Smooth muscle cell (in vitro differentiated cells): ENCODE results near the gene IP6K1. TPM values are rescaled to one million over a fixed set of nuclear protein-coding genes. Genes with fewer than 3 reads are reported as not detected.
"Not testable (repeated sequence)": the region's sequence is repeated elsewhere in the genome, so short reads cannot be mapped to it uniquely, and the experiment has no call there.

Experiments used
- DNase-seq: peaks from one replicate; lab custom pipeline; 2025; ENCODE audit not compliant: unreplicated experiment; lab: John Stamatoyannopoulos, UW
- H2AFZ ChIP-seq: fragments of 200-600 bp; sonication (generic); 2 replicates; pipeline ENCODE4 v1.6.0; 2016; ENCODE audit warnings: antibody characterized with exemption, low read depth, mild to moderate bottlenecking
- H3F3A ChIP-seq: fragments of 200-600 bp; sonication (generic); 2 replicates; pipeline ENCODE4 v1.6.0; 2017; ENCODE audit warnings: antibody characterized with exemption, low read depth
- H3K27ac ChIP-seq: fragments of 200-600 bp; sonication (generic); 2 replicates; pipeline ENCODE4 v1.5.1; 2016; ENCODE audit warnings: low read depth, mild to moderate bottlenecking
- H3K27me3 ChIP-seq: fragments of 200-600 bp; sonication (generic); 2 replicates; pipeline ENCODE4 v1.6.1; 2016; ENCODE audit warnings: low read depth, mild to moderate bottlenecking
- H3K36me3 ChIP-seq: fragments of 200-600 bp; sonication (generic); 2 replicates; pipeline ENCODE4 v1.5.1; 2016; ENCODE audit warnings: low read depth
- H3K4me1 ChIP-seq: fragments of 200-600 bp; sonication (generic); 2 replicates; pipeline ENCODE4 v1.5.1; 2016; ENCODE audit warnings: low read depth
- H3K4me2 ChIP-seq: fragments of 200-600 bp; sonication (generic); 2 replicates; pipeline ENCODE4 v1.6.0; 2016; ENCODE audit warnings: mild to moderate bottlenecking
- H3K4me3 ChIP-seq: fragments of 200-600 bp; sonication (generic); 2 replicates; pipeline ENCODE4 v1.5.1; 2016; ENCODE audit warnings: mild to moderate bottlenecking
- H3K79me2 ChIP-seq: fragments of 200-600 bp; sonication (generic); 2 replicates; pipeline ENCODE4 v1.6.0; 2016; ENCODE audit warnings: low read depth, mild to moderate bottlenecking
- H3K9ac ChIP-seq: fragments of 200-600 bp; sonication (generic); 2 replicates; pipeline ENCODE4 v1.6.0; 2016; ENCODE audit warnings: low read depth
- H3K9me3 ChIP-seq: fragments of 200-600 bp; sonication (generic); replicated peaks from 2 replicates; pipeline ENCODE4 v1.5.1; 2016; ENCODE audit warnings: low read depth
- H4K20me1 ChIP-seq: fragments of 200-600 bp; sonication (generic); 2 replicates; pipeline ENCODE4 v1.6.0; 2016; ENCODE audit warnings: low read depth
- WGBS: methylation state at CpG from one replicate; pipeline ENCODE4 v1.1.7; 2016; ENCODE audit warnings: low lambda C conversion rate; 5-methylcytosine and 5-hydroxymethylcytosine counted together
- polyA plus RNA-seq: library from polyadenylated mRNA; unstranded; fragments of >200 nt; fragmentation: Nextera tagmentation; extraction: Ambion mirVana; gene quantifications from 2 replicates; pipeline ENCODE4 v1.2.1, GENCODE V29; 2016
- total RNA-seq: library from RNA; depleted of rRNA; stranded (reverse); fragments of >200 nt; gene quantifications from 2 replicates; pipeline ENCODE4 v1.2.3, GENCODE V29; 2014
- TF ChIP-seq, protein P1 (sequence below): fragments of 200-600 bp; sonication (generic); IDR thresholded peaks from 2 replicates; pipeline ENCODE4 v1.5.1; 2017; ENCODE audit warnings: borderline replicate concordance, mild to moderate bottlenecking, antibody characterized with exemption; ENCODE audit not compliant: insufficient read depth, poor library complexity, severe bottlenecking

The IP6K1 gene
- total and polyA plus RNA-seq, 2 experiments from 2014 or later = 23.0 to 31.1 TPM

DNA sequence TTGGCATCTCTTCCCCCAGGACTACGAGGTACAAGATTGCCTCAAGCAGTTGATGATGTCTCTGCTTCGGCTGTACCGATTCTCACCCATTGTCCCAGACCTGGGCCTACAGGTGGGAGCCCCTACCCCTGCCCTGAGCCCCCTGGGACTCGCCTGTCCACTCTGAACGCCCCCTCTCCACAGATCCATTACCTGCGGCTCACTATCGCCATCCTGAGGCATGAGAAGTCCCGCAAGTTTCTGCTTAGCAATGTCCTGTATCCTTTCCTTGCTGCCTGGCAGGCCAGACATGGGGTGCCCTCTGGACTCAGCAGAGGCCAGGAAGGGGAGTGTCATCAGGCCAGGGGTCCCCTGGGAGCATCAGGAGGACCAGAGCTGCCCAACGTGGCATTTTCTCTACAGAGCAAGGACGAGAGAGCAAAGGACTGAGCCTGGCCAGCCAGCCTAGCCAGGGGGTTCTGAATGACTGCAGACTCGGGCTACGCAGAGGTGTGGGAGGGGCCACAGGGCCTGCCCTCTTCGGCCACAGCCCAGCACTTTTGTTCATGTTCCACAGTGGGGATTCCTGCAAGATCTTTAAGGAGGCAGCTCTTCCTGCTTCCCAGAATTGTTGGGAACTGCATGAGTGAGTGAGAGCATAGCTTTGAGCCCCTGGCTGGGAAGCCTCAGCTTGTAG lies 85.8 kb downstream of the IP6K1 start:
- Histone ChIP-seq H3F3A (no peaks in the 10 kb centered on the region), H4K20me1 (peaks cover 4% of the 10 kb centered on the region), H3K4me3 (no peak overlapping the region), H2AFZ (no peak overlapping the region), H3K27ac (no peak overlapping the region), H3K9ac (no peak overlapping the region), H3K27me3 (no peaks in the 10 kb centered on the region), H3K36me3 (no peaks in the 10 kb centered on the region), H3K4me1 (no peaks in the 10 kb centered on the region), H3K79me2 (no peaks in the 10 kb centered on the region), H3K9me3 (no peaks in the 10 kb centered on the region), H3K4me2 (no peak overlapping the region)
- DNase-seq = no peak
- 84% methylated on average over 13 of the region's 13 CpGs for WGBS
- TF ChIP-seq, protein P1, sequence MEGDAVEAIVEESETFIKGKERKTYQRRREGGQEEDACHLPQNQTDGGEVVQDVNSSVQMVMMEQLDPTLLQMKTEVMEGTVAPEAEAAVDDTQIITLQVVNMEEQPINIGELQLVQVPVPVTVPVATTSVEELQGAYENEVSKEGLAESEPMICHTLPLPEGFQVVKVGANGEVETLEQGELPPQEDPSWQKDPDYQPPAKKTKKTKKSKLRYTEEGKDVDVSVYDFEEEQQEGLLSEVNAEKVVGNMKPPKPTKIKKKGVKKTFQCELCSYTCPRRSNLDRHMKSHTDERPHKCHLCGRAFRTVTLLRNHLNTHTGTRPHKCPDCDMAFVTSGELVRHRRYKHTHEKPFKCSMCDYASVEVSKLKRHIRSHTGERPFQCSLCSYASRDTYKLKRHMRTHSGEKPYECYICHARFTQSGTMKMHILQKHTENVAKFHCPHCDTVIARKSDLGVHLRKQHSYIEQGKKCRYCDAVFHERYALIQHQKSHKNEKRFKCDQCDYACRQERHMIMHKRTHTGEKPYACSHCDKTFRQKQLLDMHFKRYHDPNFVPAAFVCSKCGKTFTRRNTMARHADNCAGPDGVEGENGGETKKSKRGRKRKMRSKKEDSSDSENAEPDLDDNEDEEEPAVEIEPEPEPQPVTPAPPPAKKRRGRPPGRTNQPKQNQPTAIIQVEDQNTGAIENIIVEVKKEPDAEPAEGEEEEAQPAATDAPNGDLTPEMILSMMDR = no peak

DNA sequence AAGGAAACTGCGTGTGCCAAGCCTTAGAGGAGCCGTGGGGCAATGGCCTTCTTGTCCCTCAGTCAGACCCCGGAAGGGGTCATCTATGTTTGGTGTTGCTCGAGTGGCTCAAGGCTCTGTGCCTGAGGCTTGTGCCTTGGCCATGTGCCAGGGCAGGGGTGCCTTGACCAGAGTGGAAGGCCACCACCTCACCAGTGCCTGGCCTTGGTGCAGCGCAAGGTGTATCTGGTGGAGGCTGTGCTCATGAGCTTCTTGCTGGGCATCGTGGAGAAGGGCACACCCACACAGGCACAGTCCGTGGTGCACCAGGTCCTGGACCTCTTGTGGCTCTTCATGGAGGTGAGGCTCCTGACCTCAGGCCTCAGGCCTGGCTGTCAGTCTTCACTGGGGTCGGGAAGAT lies 86.3 kb downstream of the IP6K1 start:
- WGBS = 93% methylated on average over 8 of the region's 8 CpGs
- TF ChIP-seq, protein P1 = no peak
- Histone ChIP-seq H3K4me3 (no peak overlapping the region), H2AFZ (no peak overlapping the region), H3K79me2 (no peaks in the 10 kb centered on the region), H4K20me1 (peaks cover 4% of the 10 kb centered on the region), H3K9me3 (no peaks in the 10 kb centered on the region), H3F3A (no peaks in the 10 kb centered on the region), H3K27me3 (no peaks in the 10 kb centered on the region), H3K27ac (no peak overlapping the region), H3K4me2 (no peak overlapping the region), H3K36me3 (no peaks in the 10 kb centered on the region), H3K9ac (no peak overlapping the region), H3K4me1 (no peaks in the 10 kb centered on the region)
- DNase-seq = no peak

DNA sequence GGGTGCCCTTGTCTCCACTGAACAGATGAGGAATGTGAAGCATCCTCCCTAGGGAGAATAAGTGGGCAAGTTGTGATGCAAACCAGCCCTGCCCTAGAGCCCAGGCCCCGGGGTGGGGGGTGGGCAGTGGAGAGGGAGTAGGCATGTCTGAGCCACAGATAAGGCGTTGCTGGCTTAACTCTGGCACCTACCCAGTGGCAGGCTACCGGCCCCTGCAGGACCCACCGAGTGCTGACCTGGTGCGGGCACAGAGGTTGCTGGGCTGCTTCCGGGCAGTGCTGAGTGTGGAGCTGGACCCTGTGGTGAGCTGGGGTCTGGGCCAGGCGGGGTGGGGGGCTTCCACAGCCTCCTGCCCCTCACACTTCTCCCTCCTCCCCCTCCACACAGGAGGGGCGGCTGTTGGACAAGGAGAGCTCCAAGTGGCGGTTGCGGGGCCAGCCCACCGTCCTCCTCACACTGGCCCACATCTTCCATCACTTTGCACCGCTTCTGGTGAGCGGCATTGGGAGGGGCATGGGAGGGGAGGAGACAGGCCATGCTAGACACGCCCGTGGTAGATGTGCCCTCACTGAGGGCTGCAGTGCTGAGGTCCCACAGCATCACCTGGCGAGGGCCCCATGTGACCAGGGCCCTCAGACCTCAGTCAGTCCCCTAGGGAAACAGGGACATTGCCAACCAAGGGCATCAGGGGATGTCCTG lies 86.9 kb downstream of the IP6K1 start:
- H3K9me3 ChIP-seq = no peaks in the 10 kb centered on the region
- no peaks in the 10 kb centered on the region for H3F3A ChIP-seq
- TF ChIP-seq, protein P1 = no peak
- H3K4me2 ChIP-seq = no peak overlapping the region
- no peak for DNase-seq
- H4K20me1 ChIP-seq = peaks cover 8% of the 10 kb centered on the region
- no peak overlapping the region for H3K4me3 ChIP-seq
- H3K9ac ChIP-seq = no peak overlapping the region
- H2AFZ ChIP-seq = no peak overlapping the region
- H3K27ac ChIP-seq = no peak overlapping the region
- H3K27me3 ChIP-seq = no peaks in the 10 kb centered on the region
- no peaks in the 10 kb centered on the region for H3K4me1 ChIP-seq
- no peaks in the 10 kb centered on the region for H3K79me2 ChIP-seq
- 89% methylated on average over 16 of the region's 16 CpGs for WGBS
- H3K36me3 ChIP-seq = no peaks in the 10 kb centered on the region

DNA sequence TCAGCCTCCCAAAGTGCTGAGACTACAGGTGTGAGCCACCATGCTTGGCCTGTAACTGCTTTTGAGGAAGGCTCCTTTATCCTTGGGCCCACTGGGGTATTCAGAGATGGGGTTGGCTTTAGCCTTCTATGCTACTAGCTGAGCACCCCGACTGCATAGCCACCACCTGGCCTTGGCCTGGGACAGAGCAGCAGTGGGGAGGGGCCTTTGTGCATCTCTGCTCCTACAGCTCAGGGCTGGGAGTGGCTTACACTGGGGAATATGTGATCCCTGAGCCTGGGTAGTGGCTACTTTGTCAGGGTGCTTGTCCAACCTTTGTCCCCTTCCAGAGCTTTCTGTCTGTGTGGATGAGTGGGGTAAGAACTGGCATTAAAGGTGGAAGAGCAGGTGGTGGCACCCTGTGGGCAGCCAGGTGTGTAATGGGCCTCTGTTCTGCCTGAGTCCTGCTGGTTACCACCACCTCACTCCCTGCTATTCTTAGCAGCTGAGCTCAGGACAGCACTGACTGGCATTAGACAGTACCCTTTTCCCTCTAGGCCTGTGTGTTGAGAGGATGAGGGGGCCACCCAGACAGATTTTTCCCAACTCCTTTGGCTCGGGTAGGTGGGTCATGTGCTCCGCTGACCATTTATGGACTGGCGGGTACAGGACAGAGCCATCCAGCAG lies 90.9 kb downstream of the IP6K1 start:
- not testable (repeated sequence) for H3K4me2 ChIP-seq, H3K4me3 ChIP-seq, H3K27me3 ChIP-seq, H3K27ac ChIP-seq, H2AFZ ChIP-seq, DNase-seq, H3F3A ChIP-seq, H3K9me3 ChIP-seq, H3K9ac ChIP-seq, H3K4me1 ChIP-seq, H3K36me3 ChIP-seq
- peaks cover 16% of the 10 kb centered on the region for H4K20me1 ChIP-seq
- WGBS = 98% methylated on average over 4 of the region's 4 CpGs
- peaks cover 20% of the 10 kb centered on the region for H3K79me2 ChIP-seq

DNA sequence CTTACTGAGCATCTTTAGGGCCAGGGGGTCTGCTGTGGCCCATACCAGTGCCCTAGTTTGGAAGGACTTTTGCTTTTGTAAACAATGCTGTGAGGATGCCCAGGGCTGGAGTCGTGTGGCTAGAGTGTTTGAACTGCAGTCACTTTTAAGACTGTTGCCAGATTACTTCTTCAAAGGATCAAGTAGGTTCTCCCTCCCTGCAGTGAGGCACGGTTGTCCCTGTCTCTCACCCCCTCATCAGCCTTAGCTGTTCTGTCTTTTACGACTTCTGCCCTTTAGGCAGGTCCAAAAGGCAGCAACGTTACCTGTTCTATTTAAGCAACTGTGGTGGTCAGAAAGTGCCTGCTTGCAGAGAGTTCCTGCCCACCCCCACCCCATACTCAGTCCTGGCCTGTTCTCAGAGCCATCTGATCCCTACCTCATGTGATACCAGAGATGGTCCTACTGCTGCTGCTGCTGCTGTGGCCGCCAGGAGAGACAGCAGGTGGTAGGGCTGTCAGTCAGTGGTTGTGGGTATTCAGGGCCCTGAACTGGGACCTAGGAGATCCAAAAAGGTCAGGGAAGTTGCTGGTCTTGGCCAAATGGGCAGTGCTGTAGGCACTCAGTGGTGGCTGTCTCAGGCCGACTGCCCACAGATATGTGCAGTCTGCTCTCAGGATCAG lies 91.8 kb downstream of the IP6K1 start:
- H3K4me2 ChIP-seq, H3K4me3 ChIP-seq, H3F3A ChIP-seq, H3K36me3 ChIP-seq, H3K4me1 ChIP-seq, H3K9ac ChIP-seq, H3K27ac ChIP-seq, DNase-seq, H2AFZ ChIP-seq, H3K9me3 ChIP-seq, H3K27me3 ChIP-seq: not testable (repeated sequence)
- 73% methylated on average over 6 of the region's 6 CpGs for WGBS
- H4K20me1 ChIP-seq = peaks cover 16% of the 10 kb centered on the region
- H3K79me2 ChIP-seq = peaks cover 28% of the 10 kb centered on the region

DNA sequence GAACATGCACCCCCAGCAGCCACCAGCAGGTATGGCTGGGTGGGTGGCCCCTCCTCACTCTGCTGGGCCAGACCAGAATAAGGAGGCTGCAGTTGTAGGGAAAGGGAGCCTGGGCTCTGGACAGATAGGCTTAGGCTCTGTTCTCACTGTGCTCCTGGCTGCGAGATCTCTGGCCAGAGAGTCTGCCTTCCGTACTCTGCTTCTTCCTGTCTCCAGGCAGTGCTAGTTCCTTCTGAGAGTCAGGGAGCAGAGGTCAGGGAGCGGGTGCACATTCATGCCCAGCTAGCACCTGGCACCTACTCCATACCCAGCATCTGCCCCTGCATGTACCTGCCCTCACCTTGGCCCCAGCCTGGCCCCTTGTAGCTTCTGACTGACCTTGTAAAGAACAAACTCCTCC lies 94.9 kb downstream of the IP6K1 start:
- H3K27me3 ChIP-seq, H3K9ac ChIP-seq, H3K36me3 ChIP-seq, H3K4me3 ChIP-seq, DNase-seq, H3K9me3 ChIP-seq, H2AFZ ChIP-seq, H3K4me1 ChIP-seq, H3K4me2 ChIP-seq, H3K27ac ChIP-seq, H3F3A ChIP-seq: not testable (repeated sequence)
- peaks cover 13% of the 10 kb centered on the region for H4K20me1 ChIP-seq
- peaks cover 28% of the 10 kb centered on the region for H3K79me2 ChIP-seq
- 95% methylated on average over 3 of the region's 3 CpGs for WGBS
